HAP-1 (cell line): Measurements from ENCODE around the gene TMC1.
"Not testable (repeated sequence)": the region's sequence is repeated elsewhere in the genome, so short reads cannot be mapped to it uniquely, and the experiment has no call there.

Experiments used
- DNase-seq, 2 experiments: peaks; one replicate each; pipeline ENCODE4 v3.0.0-alpha.2; 2016 to 2020; ENCODE audit warnings: low spot score in 2 of 2
- H3K27me3 ChIP-seq: fragments of 250-450 bp; sonication (Bioruptor Pico); 2 replicates; pipeline ENCODE4 v1.5.1; 2020; ENCODE audit warnings: low read depth, mild to moderate bottlenecking, moderate library complexity
- H3K36me3 ChIP-seq: fragments of 250-450 bp; sonication (Bioruptor Pico); replicated peaks from 2 replicates; pipeline ENCODE4 v1.5.1; 2020; ENCODE audit warnings: mild to moderate bottlenecking
- H3K4me1 ChIP-seq: fragments of 250-450 bp; sonication (Bioruptor Pico); 2 replicates; pipeline ENCODE4 v1.5.1; 2020; ENCODE audit warnings: mild to moderate bottlenecking
- H3K4me3 ChIP-seq: fragments of 250-450 bp; sonication (Bioruptor Pico); 2 replicates; pipeline ENCODE4 v1.5.1; 2020; ENCODE audit warnings: mild to moderate bottlenecking, moderate library complexity
- H3K9me3 ChIP-seq: fragments of 250-450 bp; sonication (Bioruptor Pico); 2 replicates; pipeline ENCODE4 v1.5.1; 2020; ENCODE audit warnings: mild to moderate bottlenecking, moderate library complexity
- in situ Hi-C: fragments of 300-500 bp; cut with MboI; formaldehyde crosslinking; loops from 3 replicates; pipeline ENCODE4 v1.14.3; 2020; ENCODE audit warnings: low sequenced_read_pairs, inconsistent platforms, mixed read lengths

Gene TMC1

DNA sequence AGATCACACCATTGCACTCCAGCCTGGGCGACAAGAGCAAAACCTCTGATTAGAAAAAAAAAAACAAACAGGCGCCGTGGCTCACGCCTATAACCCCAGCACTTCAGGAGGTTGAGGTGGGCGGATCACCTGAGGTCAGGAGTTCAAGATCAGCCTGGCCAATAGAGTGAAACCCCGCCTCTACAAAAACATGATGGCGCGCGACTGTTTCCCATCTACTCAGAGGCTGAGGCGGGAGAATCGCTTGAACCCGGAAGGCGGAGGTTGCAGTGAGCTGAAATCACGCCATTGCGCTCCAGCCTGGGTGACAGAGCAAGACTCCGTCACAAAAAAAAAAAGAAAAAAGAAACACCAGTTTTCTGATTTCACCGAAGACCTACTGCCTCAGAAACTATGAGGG, at the start of gene TMC1:
Gene TMC1 (plus strand): TSS at position 193 of the 400 bp plus-strand sequence. CDS start 127,041 bp downstream, outside the sequence.
- in situ Hi-C loops, H3K9me3 ChIP-seq: not testable (repeated sequence)

GRCh38 chr9:72473474-72474261, 47.7 kb upstream of the TMC1 start:
- Histone ChIP-seq H3K36me3 (no peaks in the 10 kb centered on the region), H3K9me3 (no peaks in the 10 kb centered on the region), H3K4me3 (no peak overlapping the region), H3K4me1 (peaks cover 17% of the 10 kb centered on the region), H3K27me3 (no peaks in the 10 kb centered on the region)
- DNase-seq, result no peak
- in situ Hi-C loops, result no loop called here

More for the DNA sequence above, at the start of gene TMC1:
- H3K4me1 ChIP-seq, result peaks cover 55% of the 10 kb centered on the region
- not testable (repeated sequence) for H3K27me3 ChIP-seq, DNase-seq, H3K36me3 ChIP-seq, H3K4me3 ChIP-seq

- no peak overlapping the region for H3K4me3 ChIP-seq
- in situ Hi-C loops, result no loop called here
- H3K9me3 ChIP-seq, result no peaks in the 10 kb centered on the region
- H3K36me3 ChIP-seq, result no peaks in the 10 kb centered on the region
- peaks cover 17% of the 10 kb centered on the region for H3K4me1 ChIP-seq
- DNase-seq, result no peak
- no peaks in the 10 kb centered on the region for H3K27me3 ChIP-seq
Observed at GRCh38 chr9:72474676-72475075, 46.7 kb upstream of the TMC1 start.

DNA sequence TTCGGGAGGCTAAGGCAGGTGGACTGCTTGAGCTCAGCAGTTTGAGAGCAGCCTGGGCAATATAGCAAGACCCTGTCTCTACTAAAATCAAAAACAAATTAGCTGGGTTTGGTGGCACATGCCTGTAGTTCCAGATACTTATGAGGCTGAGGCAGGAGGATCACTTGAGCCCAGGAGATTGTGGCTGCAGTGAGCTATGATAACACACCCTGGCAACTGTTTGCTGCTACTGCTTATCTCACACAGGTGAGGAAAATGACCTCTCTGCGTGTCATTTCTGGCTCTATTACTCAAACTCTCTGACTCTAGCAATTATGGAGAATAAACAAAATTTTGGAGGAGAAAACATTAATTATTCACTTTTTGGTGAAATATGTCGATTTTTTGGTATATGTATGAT, 45.3 kb upstream of the TMC1 start:
- Histone ChIP-seq H3K36me3 (no peaks in the 10 kb centered on the region), H3K9me3 (no peaks in the 10 kb centered on the region), H3K4me3 (no peak overlapping the region), H3K4me1 (peaks cover 17% of the 10 kb centered on the region), H3K27me3 (no peaks in the 10 kb centered on the region)
- in situ Hi-C loops, result no loop called here
- DNase-seq, result no peak

DNA sequence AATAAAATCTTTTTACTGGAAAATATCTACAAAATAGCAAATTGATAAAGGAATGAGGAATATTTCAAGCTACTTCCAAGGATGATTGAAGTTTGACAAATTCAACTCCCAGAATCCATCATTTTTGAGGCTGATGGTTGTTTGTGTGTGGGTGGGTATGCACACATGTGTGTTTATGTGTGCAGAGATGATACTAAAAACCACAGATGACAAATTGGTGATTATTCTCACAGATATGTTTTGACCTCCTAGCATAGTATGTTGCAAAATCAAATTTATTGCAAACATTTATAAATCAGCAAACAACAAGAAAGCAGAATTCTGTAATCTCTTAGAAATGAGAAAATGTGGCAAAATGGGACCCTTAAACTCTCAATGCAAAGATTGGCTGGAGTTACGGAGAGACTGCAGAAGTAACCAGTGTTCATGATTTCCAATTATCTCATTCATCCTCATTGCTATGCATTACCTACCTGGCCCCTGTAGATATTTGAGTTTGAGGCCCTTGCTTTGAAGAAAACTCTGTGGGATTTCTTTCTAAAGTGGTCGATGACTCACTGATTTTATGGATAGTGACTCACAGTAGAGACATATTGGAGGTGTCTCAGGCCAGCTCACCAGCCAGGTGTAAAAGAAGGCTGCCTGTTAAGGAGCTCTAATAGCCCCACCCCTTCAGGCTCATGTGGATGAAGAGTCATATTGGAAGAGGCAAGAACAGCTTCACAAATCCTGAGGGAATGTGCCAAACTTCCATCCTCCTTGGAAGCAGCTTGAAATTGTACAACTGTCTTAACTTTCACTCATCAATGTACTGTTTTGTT, 44.6 kb upstream of the TMC1 start:
- H3K36me3 ChIP-seq, result no peaks in the 10 kb centered on the region
- no peak overlapping the region for H3K4me3 ChIP-seq
- no peaks in the 10 kb centered on the region for H3K9me3 ChIP-seq
- no peak for DNase-seq
- in situ Hi-C loops, result no loop called here
- no peaks in the 10 kb centered on the region for H3K27me3 ChIP-seq
- H3K4me1 ChIP-seq, result peaks cover 17% of the 10 kb centered on the region

DNA sequence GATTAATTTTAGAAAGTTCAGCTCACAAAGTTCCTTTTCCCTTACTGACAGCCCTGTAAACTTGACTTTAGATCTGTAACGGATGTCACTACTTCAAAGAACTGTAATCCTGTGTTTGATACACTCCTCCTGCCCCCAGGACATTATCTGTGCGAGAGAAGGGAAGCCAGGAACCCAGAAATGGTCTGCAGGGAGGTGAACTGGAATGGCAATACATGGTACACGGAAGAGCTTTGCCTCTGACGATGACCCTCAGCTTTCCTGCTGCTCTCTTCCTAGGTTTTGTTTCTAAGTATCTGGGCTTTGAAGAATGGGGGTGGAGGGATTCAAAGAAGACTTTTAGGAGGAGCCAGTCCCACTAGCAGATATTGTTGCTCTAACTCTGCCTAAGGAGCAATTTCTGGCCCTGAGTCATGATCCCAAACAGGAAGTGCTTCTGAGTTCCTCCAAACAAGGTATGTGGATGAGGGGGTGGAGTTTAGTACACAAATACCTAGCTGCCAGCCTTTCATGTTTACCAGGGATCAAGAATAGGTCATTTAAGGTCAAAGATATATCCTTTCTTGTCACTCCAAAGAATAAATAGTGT, 43.4 kb upstream of the TMC1 start:
- in situ Hi-C loops, result no loop called here
- no peak for DNase-seq
- Histone ChIP-seq H3K9me3 (no peaks in the 10 kb centered on the region), H3K4me3 (no peak overlapping the region), H3K27me3 (no peaks in the 10 kb centered on the region), H3K36me3 (no peaks in the 10 kb centered on the region), H3K4me1 (peaks cover 17% of the 10 kb centered on the region)

- Histone ChIP-seq H3K27me3 (no peaks in the 10 kb centered on the region), H3K9me3 (no peaks in the 10 kb centered on the region), H3K4me1 (peaks cover 17% of the 10 kb centered on the region), H3K4me3 (no peak overlapping the region), H3K36me3 (no peaks in the 10 kb centered on the region)
- in situ Hi-C loops, result no loop called here
- DNase-seq, result no peak
Observed at GRCh38 chr9:72478966-72479365, 42.4 kb upstream of the TMC1 start.

DNA sequence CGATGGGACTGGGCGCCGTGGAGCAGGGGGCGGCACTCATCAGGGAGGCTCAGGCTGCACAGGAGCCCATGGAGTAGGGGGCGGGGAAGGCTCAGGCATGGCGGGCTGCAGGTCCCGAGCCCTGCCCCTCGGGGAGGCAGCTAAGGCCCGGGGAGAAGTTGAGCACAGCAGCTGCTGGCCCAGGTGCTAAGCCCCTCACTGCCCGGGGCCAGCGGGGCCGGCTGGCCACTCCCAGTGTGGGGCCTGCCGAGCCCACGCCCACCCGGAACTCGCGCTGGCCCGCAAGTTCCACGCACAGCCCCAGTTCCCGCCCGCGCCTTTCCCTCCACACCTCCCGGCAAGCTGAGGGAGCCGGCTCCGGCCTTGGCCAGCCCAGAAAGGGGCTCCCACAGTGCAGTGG, 41.1 kb upstream of the TMC1 start:
- DNase-seq, H3K4me3 ChIP-seq, H3K9me3 ChIP-seq, H3K36me3 ChIP-seq, in situ Hi-C loops, H3K27me3 ChIP-seq: not testable (repeated sequence)
- peaks cover 28% of the 10 kb centered on the region for H3K4me1 ChIP-seq

GRCh38 chr9:72480921-72481320, 40.5 kb upstream of the TMC1 start:
- Histone ChIP-seq H3K9me3 (no peaks in the 10 kb centered on the region), H3K36me3 (no peaks in the 10 kb centered on the region), H3K4me3 (no peak overlapping the region), H3K4me1 (peaks cover 33% of the 10 kb centered on the region), H3K27me3 (no peaks in the 10 kb centered on the region)
- in situ Hi-C loops, result no loop called here
- no peak for DNase-seq

- Histone ChIP-seq H3K9me3 (no peaks in the 10 kb centered on the region), H3K36me3 (no peaks in the 10 kb centered on the region), H3K27me3 (no peaks in the 10 kb centered on the region), H3K4me1 (peaks cover 49% of the 10 kb centered on the region), H3K4me3 (no peak overlapping the region)
- peak; percentile 69 to 95 for DNase-seq
- in situ Hi-C loops, result no loop called here
Observed at GRCh38 chr9:72485821-72486593, 35.4 kb upstream of the TMC1 start.

- DNase-seq, result no peak
- Histone ChIP-seq H3K36me3 (no peaks in the 10 kb centered on the region), H3K27me3 (no peaks in the 10 kb centered on the region), H3K4me3 (no peak overlapping the region), H3K4me1 (peaks cover 49% of the 10 kb centered on the region), H3K9me3 (no peaks in the 10 kb centered on the region)
- in situ Hi-C loops, result no loop called here
Observed at GRCh38 chr9:72486594-72486955, 34.8 kb upstream of the TMC1 start.

- H3K4me1 ChIP-seq, result peaks cover 52% of the 10 kb centered on the region
- in situ Hi-C loops, H3K4me3 ChIP-seq, H3K27me3 ChIP-seq, H3K9me3 ChIP-seq, H3K36me3 ChIP-seq, DNase-seq: not testable (repeated sequence)
Observed at GRCh38 chr9:72487665-72488064, 33.7 kb upstream of the TMC1 start.

GRCh38 chr9:72489986-72490385, 31.4 kb upstream of the TMC1 start:
- in situ Hi-C loops, result no loop called here
- Histone ChIP-seq H3K36me3 (no peaks in the 10 kb centered on the region), H3K4me3 (no peak overlapping the region), H3K9me3 (no peaks in the 10 kb centered on the region), H3K27me3 (no peaks in the 10 kb centered on the region), H3K4me1 (peaks cover 62% of the 10 kb centered on the region)
- no peak for DNase-seq
